ENCODE results near the gene EHBP1.
A peak's percentile ranks its signal among the peaks of the same experiment; 100 is the strongest.

The EHBP1 gene

GRCh38 chr2:62919041-62919440 lies 213.5 kb downstream of the EHBP1 start:
- no peak overlapping the region for H3K4me3 ChIP-seq (replicated peaks in 1 of 2; ENCODE audit: low read depth in 2 of 2, low read length in 2 of 2)
- no peak for TF ChIP-seq CTCF (IDR thresholded peaks at IDR 0.05; ENCODE audit: low read depth, low read length)

GRCh38 chr2:62920070-62920469 lies 214.6 kb downstream of the EHBP1 start:
- peak in 1 of 2 donors; percentile 21 for DNase-seq (ENCODE audit: low read depth in 2 of 2)
- TF ChIP-seq CTCF (IDR thresholded peaks at IDR 0.05; ENCODE audit: low read depth, low read length): no peak
- no peak overlapping the region for H3K4me3 ChIP-seq (replicated peaks in 1 of 2; ENCODE audit: low read depth in 2 of 2, low read length in 2 of 2)

More at GRCh38 chr2:62919041-62919440, 213.5 kb downstream of the EHBP1 start:
- DNase-seq (ENCODE audit: low read depth in 2 of 2): no peak

GRCh38 chr2:62923242-62923641 lies 217.7 kb downstream of the EHBP1 start:
- TF ChIP-seq CTCF (IDR thresholded peaks at IDR 0.05; ENCODE audit: low read depth, low read length): no peak
- H3K4me3 ChIP-seq (replicated peaks in 1 of 2; ENCODE audit: low read depth in 2 of 2, low read length in 2 of 2): no peak overlapping the region
- peak in 1 of 2 donors; percentile 4 for DNase-seq (ENCODE audit: low read depth in 2 of 2)

- no peak for DNase-seq (ENCODE audit: low read depth in 2 of 2)
- no peak for TF ChIP-seq CTCF (IDR thresholded peaks at IDR 0.05; ENCODE audit: low read depth, low read length)
- no peak overlapping the region for H3K4me3 ChIP-seq (replicated peaks in 1 of 2; ENCODE audit: low read depth in 2 of 2, low read length in 2 of 2)
Observed at GRCh38 chr2:62923881-62924280, 218.4 kb downstream of the EHBP1 start.

GRCh38 chr2:62928015-62928414 lies 222.5 kb downstream of the EHBP1 start:
- TF ChIP-seq CTCF (IDR thresholded peaks at IDR 0.05; ENCODE audit: low read depth, low read length): no peak
- no peak for DNase-seq (ENCODE audit: low read depth in 2 of 2)
- H3K4me3 ChIP-seq (replicated peaks in 1 of 2; ENCODE audit: low read depth in 2 of 2, low read length in 2 of 2): no peak overlapping the region

- DNase-seq (ENCODE audit: low read depth in 2 of 2): peak in 1 of 2 donors; percentile 45
- H3K4me3 ChIP-seq (replicated peaks in 1 of 2; ENCODE audit: low read depth in 2 of 2, low read length in 2 of 2): no peak overlapping the region
- TF ChIP-seq CTCF (IDR thresholded peaks at IDR 0.05; ENCODE audit: low read depth, low read length): no peak
Observed at GRCh38 chr2:62931536-62931935, 226.0 kb downstream of the EHBP1 start.

- DNase-seq (ENCODE audit: low read depth in 2 of 2): no peak
- TF ChIP-seq CTCF (IDR thresholded peaks at IDR 0.05; ENCODE audit: low read depth, low read length): no peak
Observed at GRCh38 chr2:62933398-62933917, 227.9 kb downstream of the EHBP1 start.

More at GRCh38 chr2:62933398-62933917, 227.9 kb downstream of the EHBP1 start:
- H3K4me3 ChIP-seq (replicated peaks in 1 of 2; ENCODE audit: low read depth in 2 of 2, low read length in 2 of 2): no peak overlapping the region

All from cardiac fibroblast (primary cell).